Activated CD4-positive, alpha-beta memory T cell treated with anti-CD3 and anti-CD28 coated beads, Interleukin-2, amount 10 ng/mL, durations not matched to agents 7 days and 5 days (primary cell): ENCODE measurements around the gene C8G. TPM values are rescaled to one million over a fixed set of nuclear protein-coding genes. Genes with fewer than 3 reads are reported as not detected.

Experiments used
- CTCF ChIA-PET: fragments of 350-600 bp; sonication (Branson Sonifier 250); formaldehyde crosslinking; loops from one replicate; lab custom pipeline; 2021; ENCODE audit warnings: antibody characterized with exemption, inconsistent platforms; lab: Charles Lee
- POLR2A ChIA-PET: fragments of 350-600 bp; sonication (Branson Sonifier 250); formaldehyde crosslinking; loops from one replicate; lab custom pipeline; 2021; ENCODE audit warnings: antibody characterized with exemption; lab: Charles Lee
- DNase-seq: peaks from one replicate; pipeline ENCODE4 v3.0.0-alpha.2; 2020
- H3K27ac Mint-ChIP-seq: one replicate; pipeline ENCODE4 v1.8.0; 2021; ENCODE audit warnings: mild to moderate bottlenecking, mixed read lengths
- H3K27me3 Mint-ChIP-seq: one replicate; pipeline ENCODE4 v1.8.0; 2021; ENCODE audit warnings: mixed read lengths
- H3K36me3 Mint-ChIP-seq: one replicate; pipeline ENCODE4 v1.8.0; 2021; ENCODE audit warnings: low read depth, mixed read lengths
- H3K4me1 Mint-ChIP-seq: one replicate; pipeline ENCODE4 v1.8.0; 2021; ENCODE audit warnings: mixed read lengths
- H3K4me3 Mint-ChIP-seq: one replicate; pipeline ENCODE4 v1.8.0; 2021; ENCODE audit warnings: mild to moderate bottlenecking, mixed read lengths
- H3K9me3 Mint-ChIP-seq: one replicate; pipeline ENCODE4 v1.8.0; 2021; ENCODE audit warnings: mixed read lengths
- total RNA-seq, 2 experiments: library from RNA; stranded (reverse); gene quantifications; one replicate each; pipeline ENCODE4 v1.2.3, GENCODE V29; 2021

C8G gene
- total RNA-seq, 2 experiments from 2014 or later: 1.5 to 3.2 TPM

DNA sequence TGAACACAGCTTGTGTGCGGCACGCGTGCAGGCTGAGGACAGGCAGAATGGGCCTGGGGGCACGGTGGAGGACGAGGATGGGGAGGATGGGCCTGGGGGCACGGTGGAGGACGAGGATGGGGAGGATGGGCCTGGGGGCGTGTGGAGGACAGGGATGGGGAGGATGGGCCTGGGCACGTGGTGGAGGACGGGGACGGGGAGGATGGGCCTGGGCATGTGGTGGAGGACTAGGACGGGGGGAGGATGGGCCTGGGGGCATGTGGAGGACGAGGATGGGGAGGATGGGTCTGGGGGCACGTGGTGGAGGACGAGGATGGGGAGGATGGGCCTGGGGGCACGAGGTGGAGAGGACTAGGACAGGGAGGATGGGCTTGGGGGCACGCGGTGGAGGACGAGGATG is 22.5 kb upstream of the C8G start:
- H3K27ac Mint-ChIP-seq: no peak overlapping the region
- CTCF ChIA-PET: no interaction called here

DNA sequence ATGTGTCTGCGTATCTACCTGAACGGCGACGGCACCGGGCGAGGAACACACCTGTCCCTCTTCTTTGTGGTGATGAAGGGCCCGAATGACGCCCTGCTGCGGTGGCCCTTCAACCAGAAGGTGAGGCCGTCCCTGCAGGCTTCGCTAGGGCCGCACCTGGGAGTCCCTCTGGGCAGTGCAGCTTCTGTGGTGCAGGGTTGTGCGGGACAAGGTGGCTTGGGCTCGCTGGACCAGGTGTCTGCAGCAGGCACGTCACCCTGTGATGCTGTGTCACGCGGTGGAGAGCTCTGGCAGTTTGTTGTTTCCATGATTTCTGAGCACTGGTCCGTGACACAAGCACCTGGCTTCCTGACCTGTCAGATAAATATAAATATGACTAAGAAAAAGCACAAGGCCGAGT is 21.2 kb upstream of the C8G start:
- peaks cover 7% of the 10 kb centered on the region for H3K4me1 Mint-ChIP-seq
- POLR2A ChIA-PET: no interaction called here
- H3K36me3 Mint-ChIP-seq: peaks cover 49% of the 10 kb centered on the region

More for the DNA sequence above, 22.5 kb upstream of the C8G start:
- no peak overlapping the region for H3K4me3 Mint-ChIP-seq
- no peaks in the 10 kb centered on the region for H3K9me3 Mint-ChIP-seq
- no peaks in the 10 kb centered on the region for H3K27me3 Mint-ChIP-seq
- DNase-seq: no peak
- H3K4me1 Mint-ChIP-seq: peaks cover 5% of the 10 kb centered on the region
- POLR2A ChIA-PET: no interaction called here
- peaks cover 46% of the 10 kb centered on the region for H3K36me3 Mint-ChIP-seq

DNA sequence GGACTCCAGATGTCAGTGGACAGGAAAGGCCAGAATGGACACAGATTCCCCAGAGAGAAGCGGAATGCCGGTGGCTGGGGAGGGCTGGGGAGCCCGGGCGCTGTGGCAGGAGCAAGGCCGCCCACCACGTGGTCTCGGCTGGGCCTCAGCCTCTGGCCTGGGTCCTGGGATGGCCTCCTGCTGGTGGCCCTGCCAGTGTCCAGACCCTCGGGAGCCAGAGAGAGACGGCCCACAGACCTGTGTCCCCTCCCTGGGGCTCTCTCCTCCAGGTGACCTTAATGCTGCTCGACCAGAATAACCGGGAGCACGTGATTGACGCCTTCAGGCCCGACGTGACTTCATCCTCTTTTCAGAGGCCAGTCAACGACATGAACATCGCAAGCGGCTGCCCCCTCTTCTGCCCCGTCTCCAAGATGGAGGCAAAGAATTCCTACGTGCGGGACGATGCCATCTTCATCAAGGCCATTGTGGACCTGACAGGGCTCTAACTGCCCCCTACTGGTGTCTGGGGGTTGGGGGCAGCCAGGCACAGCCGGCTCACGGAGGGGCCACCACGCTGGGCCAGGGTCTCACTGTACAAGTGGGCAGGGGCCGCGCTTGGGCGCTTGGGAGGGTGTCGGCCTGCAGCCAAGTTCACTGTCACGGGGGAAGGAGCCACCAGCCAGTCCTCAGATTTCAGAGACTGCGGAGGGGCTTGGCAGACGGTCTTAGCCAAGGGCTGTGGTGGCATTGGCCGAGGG is 19.5 kb upstream of the C8G start:
- Mint-ChIP-seq H3K9me3 (no peaks in the 10 kb centered on the region), H3K4me1 (peaks cover 7% of the 10 kb centered on the region), H3K36me3 (peaks cover 46% of the 10 kb centered on the region), H3K27ac (no peak overlapping the region), H3K4me3 (no peak overlapping the region), H3K27me3 (no peaks in the 10 kb centered on the region)
- no peak for DNase-seq
- ChIA-PET CTCF (interaction anchor here (1.2 kb wide), 1 partner anchor 121 kb away, joined by 3 read pairs; the partner anchor contains the start of gene NPDC1), POLR2A (interaction anchor here (1.1 kb wide), 1 partner anchor 12 kb away, joined by 4 read pairs; no protein-coding TSS in a partner anchor)

More for the DNA sequence above, 21.2 kb upstream of the C8G start:
- Mint-ChIP-seq H3K27ac (no peak overlapping the region), H3K4me3 (no peak overlapping the region), H3K27me3 (no peaks in the 10 kb centered on the region), H3K9me3 (no peaks in the 10 kb centered on the region)
- CTCF ChIA-PET: no interaction called here
- DNase-seq: no peak

DNA sequence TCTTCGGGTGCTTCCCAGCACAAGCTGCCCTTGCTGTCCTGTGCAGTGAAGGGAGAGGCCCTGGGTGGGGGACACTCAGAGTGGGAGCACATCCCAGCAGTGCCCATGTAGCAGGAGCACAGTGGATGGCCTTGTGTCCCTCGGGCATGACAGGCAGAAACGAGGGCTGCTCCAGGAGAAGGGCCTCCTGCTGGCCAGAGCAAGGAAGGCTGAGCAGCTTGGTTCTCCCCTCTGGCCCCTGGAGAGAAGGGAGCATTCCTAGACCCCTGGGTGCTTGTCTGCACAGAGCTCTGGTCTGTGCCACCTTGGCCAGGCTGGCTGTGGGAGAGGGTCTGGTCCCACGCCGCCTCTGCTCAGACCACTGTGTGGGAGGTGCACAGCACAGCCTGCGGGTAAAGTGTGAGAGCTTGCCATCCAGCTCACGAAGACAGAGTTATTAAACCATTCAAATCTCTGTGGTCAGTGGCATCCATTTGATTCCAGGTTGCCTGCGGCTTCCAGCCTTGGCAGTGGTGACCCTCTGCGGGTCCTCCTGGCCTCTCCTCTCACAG is 18.8 kb upstream of the C8G start:
- Mint-ChIP-seq H3K4me3 (no peak overlapping the region), H3K27me3 (no peaks in the 10 kb centered on the region), H3K36me3 (peaks cover 45% of the 10 kb centered on the region), H3K27ac (no peak overlapping the region), H3K9me3 (no peaks in the 10 kb centered on the region), H3K4me1 (peaks cover 7% of the 10 kb centered on the region)
- CTCF ChIA-PET: interaction anchor here (1.2 to 1.8 kb wide), 2 partner anchors 84 to 120 kb away, joined by 3 to 8 read pairs; partner anchors contain the start of genes AJM1 and NPDC1
- POLR2A ChIA-PET: interaction anchor here (1.1 kb wide), 1 partner anchor 11 kb away, joined by 4 read pairs; no protein-coding TSS in a partner anchor
- no peak for DNase-seq

DNA sequence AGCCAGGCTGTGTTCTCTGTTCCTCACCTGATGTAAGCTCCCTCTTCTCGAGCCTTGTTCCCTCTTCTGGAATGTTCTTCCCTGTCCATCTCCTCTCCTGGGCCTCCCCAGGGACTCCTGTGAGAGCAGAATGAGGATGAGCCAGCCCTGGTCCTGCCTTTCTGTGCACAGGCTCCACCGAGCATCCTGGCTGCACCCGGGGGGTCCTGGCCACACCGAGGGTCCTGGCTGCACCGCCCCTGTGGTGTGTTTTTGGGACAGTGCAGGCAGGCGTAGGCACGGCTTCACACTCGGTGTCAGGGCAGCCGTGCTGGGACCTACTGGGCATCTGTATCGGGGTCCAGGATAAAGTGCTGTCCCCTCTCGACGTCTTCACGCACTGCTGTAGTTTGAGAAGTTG is 18.3 kb upstream of the C8G start:
- no peaks in the 10 kb centered on the region for H3K9me3 Mint-ChIP-seq
- POLR2A ChIA-PET: interaction anchor here (1.1 kb wide), 1 partner anchor 11 kb away, joined by 4 read pairs; no protein-coding TSS in a partner anchor
- peaks cover 8% of the 10 kb centered on the region for H3K4me1 Mint-ChIP-seq
- H3K27ac Mint-ChIP-seq: no peak overlapping the region
- no peak overlapping the region for H3K4me3 Mint-ChIP-seq
- CTCF ChIA-PET: interaction anchor here (1.2 to 1.8 kb wide), 2 partner anchors 84 to 120 kb away, joined by 3 to 8 read pairs; partner anchors contain the start of genes AJM1 and NPDC1
- peaks cover 50% of the 10 kb centered on the region for H3K36me3 Mint-ChIP-seq
- no peak for DNase-seq
- H3K27me3 Mint-ChIP-seq: no peaks in the 10 kb centered on the region

DNA sequence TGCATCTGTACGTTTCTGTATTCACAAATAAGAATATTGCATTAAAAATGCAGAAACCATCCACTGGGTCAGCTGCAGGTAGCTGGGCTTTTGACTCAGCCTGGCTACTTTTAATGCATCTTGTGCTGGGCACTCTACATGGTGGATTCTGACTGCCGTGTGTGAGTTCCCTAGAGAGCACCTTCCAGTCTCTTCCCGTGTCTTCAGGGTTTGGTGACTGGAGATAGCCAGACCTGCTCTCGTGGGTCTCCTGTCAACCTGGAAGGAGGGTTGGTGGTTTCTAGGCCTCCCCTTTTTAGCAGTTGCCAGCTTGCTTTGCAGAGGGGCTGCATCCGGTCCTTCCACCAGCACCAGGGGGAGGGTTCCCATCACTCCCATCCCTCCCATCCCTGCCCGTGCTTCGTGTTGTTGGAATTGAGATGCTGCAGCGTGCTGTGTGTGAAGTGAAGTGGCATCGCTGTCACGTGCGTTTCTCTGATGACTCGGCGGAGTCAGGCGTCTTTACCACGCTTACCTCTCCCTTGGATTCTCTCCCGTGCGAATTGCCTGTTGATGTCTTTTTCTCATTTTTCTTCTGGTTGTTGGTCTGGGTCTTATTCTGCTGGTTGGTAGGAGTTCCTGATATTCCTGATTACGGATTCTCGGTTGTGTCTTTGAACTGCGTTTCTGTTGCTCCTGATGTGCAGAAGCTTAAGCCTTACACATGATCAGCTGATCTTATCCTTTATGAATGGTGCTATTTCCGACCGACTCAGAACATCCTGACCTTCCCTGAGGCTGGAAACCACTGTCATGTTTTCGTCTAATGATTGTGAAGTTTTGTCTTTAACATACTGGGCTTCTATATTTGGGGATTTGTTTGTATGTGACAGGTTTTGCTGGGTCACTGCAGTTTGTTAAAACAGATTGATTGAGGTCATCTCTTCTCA is 17.4 kb upstream of the C8G start:
- Mint-ChIP-seq H3K4me3 (no peak overlapping the region), H3K27me3 (no peaks in the 10 kb centered on the region), H3K36me3 (peaks cover 49% of the 10 kb centered on the region), H3K4me1 (peaks cover 12% of the 10 kb centered on the region), H3K27ac (no peak overlapping the region), H3K9me3 (no peaks in the 10 kb centered on the region)
- CTCF ChIA-PET: interaction anchor here (1.8 kb wide), 1 partner anchor 85 kb away, joined by 8 read pairs; the partner anchor contains the start of gene AJM1
- DNase-seq: no peak
- POLR2A ChIA-PET: no interaction called here

DNA sequence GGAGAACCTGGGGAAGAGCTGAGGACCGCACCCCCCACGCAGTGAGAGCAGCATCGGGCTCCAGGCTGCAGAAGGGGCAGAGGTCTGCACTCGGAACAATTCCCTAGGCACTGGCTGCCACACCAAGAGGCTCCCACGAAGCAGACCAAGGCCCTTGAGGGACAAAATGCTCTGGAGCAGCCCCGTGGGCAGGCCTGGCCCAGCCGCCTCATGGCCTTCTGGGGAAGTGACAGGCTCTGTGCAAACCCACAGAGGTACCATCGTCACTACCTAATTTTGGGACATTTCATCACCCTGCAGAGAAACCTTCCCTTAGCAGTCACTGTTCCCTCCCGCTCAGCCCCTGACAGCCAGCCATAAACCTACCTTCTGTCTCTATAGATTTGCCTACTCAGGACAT is 16.5 kb upstream of the C8G start:
- ChIA-PET POLR2A (no interaction called here), CTCF (no interaction called here)
- no peak for DNase-seq
- Mint-ChIP-seq H3K27ac (no peak overlapping the region), H3K4me1 (peaks cover 14% of the 10 kb centered on the region), H3K9me3 (no peaks in the 10 kb centered on the region), H3K27me3 (no peaks in the 10 kb centered on the region), H3K36me3 (peaks cover 55% of the 10 kb centered on the region), H3K4me3 (no peak overlapping the region)

DNA sequence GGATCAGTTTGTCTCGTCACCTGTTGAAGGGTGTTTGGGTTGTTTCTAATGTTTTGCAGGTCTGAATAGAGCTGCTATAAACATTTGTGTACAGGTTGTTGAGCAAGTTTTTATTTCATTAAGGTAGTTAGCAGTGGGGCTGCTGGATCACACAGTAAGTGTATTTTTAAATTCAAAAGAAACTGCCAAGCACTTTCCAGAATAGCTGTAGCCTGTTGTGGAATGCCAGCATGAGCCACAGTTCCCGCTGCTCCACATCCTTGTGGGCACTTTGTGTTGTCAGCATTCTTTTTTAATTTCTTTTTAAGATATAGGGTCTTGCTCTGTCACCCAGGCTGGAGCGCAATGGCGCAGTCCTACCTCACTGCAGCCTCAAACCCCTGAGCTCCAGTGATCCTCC is 15.0 kb upstream of the C8G start:
- no peak for DNase-seq
- peaks cover 20% of the 10 kb centered on the region for H3K4me1 Mint-ChIP-seq
- POLR2A ChIA-PET: no interaction called here
- CTCF ChIA-PET: interaction anchor here (0.6 kb wide), 2 partner anchors 193 to 279 kb away, joined by 3 read pairs; no protein-coding TSS in a partner anchor
- no peak overlapping the region for H3K4me3 Mint-ChIP-seq
- H3K27ac Mint-ChIP-seq: no peak overlapping the region
- H3K27me3 Mint-ChIP-seq: no peaks in the 10 kb centered on the region
- H3K9me3 Mint-ChIP-seq: no peaks in the 10 kb centered on the region
- peaks cover 63% of the 10 kb centered on the region for H3K36me3 Mint-ChIP-seq

DNA sequence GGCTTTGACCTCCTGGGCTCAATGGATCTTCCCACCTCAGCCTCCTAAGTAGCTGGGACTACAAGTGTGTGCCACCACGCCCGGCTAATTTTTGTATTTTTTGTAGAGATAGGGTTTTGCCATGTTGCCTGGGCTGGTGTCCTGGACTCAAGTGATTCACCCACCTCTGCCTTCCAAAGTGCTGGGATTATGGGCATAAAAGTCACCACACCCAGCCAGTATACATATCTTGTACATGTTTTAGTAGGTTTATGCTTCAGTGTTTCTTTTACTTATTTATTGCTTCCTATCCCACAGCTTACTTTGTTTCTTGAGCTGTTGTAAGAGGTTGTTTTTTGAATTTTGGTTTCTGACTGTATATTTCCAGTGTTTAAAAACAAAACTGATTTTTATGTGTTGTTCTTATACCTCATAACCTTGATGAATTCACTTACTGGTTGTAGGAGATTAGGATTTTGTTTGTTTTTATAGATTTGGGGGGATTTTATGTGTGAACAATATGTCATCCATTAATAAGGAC is 13.4 kb upstream of the C8G start:
- Mint-ChIP-seq H3K27me3 (no peaks in the 10 kb centered on the region), H3K4me3 (no peak overlapping the region), H3K27ac (no peak overlapping the region), H3K36me3 (peaks cover 54% of the 10 kb centered on the region), H3K4me1 (peaks cover 21% of the 10 kb centered on the region), H3K9me3 (no peaks in the 10 kb centered on the region)
- ChIA-PET POLR2A (interaction anchor here (1.3 kb wide), 1 partner anchor 50 kb away, joined by 3 read pairs; no protein-coding TSS in a partner anchor), CTCF (interaction anchor here (0.6 kb wide), 1 partner anchor 97 kb away, joined by 3 read pairs; no protein-coding TSS in a partner anchor)
- no peak for DNase-seq

DNA sequence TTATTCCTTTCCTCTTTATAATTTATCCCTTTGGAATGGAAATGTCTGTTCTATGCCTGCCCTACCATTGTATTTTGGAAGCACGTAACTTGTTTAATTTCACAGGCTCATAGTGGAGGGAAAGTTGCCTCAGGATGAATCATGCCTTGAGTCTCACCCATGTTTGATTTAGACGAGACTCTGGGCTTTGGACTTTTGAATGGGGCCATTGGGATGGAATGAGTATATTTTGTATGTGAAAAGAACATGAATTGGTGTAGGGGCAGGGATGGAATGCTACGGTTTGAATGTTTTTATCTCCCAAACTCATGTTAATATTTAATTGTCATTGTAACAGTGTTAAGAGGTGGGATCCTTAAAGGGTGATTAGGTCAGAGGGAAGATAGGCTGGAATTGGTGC is 10.8 kb upstream of the C8G start:
- Mint-ChIP-seq H3K27ac (no peak overlapping the region), H3K9me3 (no peaks in the 10 kb centered on the region)

DNA sequence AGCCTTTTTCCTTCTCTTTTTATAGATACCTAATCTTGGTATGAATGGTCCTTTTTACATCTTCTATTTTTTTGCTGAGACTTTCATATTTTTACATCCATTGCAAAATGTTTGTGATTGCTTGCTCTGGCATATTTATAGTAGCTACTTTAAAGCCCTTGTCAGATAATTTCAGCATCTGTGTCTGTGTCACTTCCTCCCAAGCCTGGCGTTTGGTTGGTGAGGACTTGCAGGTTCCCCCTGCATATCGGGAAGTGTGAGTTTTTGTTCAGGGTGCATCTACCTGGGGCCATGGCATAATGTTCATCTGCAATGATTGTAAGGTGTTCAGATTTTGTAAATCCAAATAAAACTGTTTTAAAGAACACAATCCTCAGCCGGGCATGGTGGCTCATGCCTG is 9.4 kb upstream of the C8G start:
- CTCF ChIA-PET: no interaction called here
- H3K4me3 Mint-ChIP-seq: no peak overlapping the region
- peaks cover 17% of the 10 kb centered on the region for H3K4me1 Mint-ChIP-seq
- H3K27me3 Mint-ChIP-seq: no peaks in the 10 kb centered on the region
- H3K36me3 Mint-ChIP-seq: peaks cover 45% of the 10 kb centered on the region
- H3K27ac Mint-ChIP-seq: no peak overlapping the region
- no peaks in the 10 kb centered on the region for H3K9me3 Mint-ChIP-seq
- DNase-seq: no peak
- POLR2A ChIA-PET: interaction anchor here (0.7 kb wide), 1 partner anchor 28 kb away, joined by 3 read pairs; no protein-coding TSS in a partner anchor

More for the DNA sequence above, 10.8 kb upstream of the C8G start:
- CTCF ChIA-PET: no interaction called here
- peaks cover 17% of the 10 kb centered on the region for H3K4me1 Mint-ChIP-seq
- POLR2A ChIA-PET: interaction anchor here (1.2 kb wide), 1 partner anchor 32 kb away, joined by 3 read pairs; no protein-coding TSS in a partner anchor
- no peak overlapping the region for H3K4me3 Mint-ChIP-seq
- no peaks in the 10 kb centered on the region for H3K27me3 Mint-ChIP-seq
- DNase-seq: no peak
- H3K36me3 Mint-ChIP-seq: peaks cover 45% of the 10 kb centered on the region

DNA sequence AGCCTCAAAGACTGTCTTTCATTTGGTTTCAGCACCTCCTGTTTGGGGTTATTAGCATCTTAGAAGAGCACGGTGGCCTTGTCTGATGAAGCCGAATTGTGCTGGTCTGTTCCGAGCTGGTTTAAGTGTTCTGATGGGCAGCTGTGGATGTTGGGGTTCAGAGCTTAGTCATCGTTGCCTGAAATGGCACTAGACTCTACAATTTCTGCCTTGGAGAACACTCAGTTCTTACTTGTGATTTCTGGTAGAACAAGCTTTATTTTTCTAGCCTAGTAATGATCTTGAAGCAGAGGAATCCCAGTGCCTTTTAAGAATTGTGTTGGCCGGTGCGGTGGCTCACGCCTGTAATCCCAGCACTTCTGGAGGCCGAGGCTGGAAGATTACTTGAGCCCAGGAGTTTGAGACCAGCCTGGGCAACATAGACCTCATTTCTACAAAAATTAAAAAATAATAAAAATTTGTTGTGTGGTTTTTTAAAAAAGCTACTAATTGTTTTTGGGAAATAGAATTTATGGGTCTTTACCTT is 8.3 kb upstream of the C8G start:
- no peaks in the 10 kb centered on the region for H3K27me3 Mint-ChIP-seq
- POLR2A ChIA-PET: interaction anchor here (0.8 to 1.4 kb wide), 3 partner anchors 10 to 23 kb away, joined by 3 to 4 read pairs (median 3); no protein-coding TSS in a partner anchor
- H3K4me3 Mint-ChIP-seq: no peak overlapping the region
- CTCF ChIA-PET: interaction anchor here (0.8 to 1.2 kb wide), 2 partner anchors 10 to 110 kb away, joined by 3 read pairs; no protein-coding TSS in a partner anchor
- H3K4me1 Mint-ChIP-seq: peaks cover 19% of the 10 kb centered on the region
- DNase-seq: no peak
- H3K27ac Mint-ChIP-seq: peak overlapping the region; percentile 35
- peaks cover 46% of the 10 kb centered on the region for H3K36me3 Mint-ChIP-seq
- no peaks in the 10 kb centered on the region for H3K9me3 Mint-ChIP-seq
